ENCODE data around the gene PRELID2. TPM values are rescaled to one million over a fixed set of nuclear protein-coding genes. Genes with fewer than 3 reads are reported as not detected.

PRELID2 gene
- total RNA-seq, 2 experiments from 2014 or later: 3.3 to 4.4 TPM

- H3K4me3 Mint-ChIP-seq: no peak overlapping the region
- H3K27me3 Mint-ChIP-seq: peaks cover 15% of the 10 kb centered on the region
- ATAC-seq (ENCODE audit: low read depth) (no peak), DNase-seq (no peak)
- POLR2A ChIA-PET: no interaction called here
- H3K36me3 Mint-ChIP-seq: no peaks in the 10 kb centered on the region
- H3K27ac Mint-ChIP-seq: no peak overlapping the region
- peaks cover under 1% of the 10 kb centered on the region for H3K4me1 Mint-ChIP-seq
- no peaks in the 10 kb centered on the region for H3K9me3 Mint-ChIP-seq
Measured at GRCh38 chr5:145830594-145830993, 4.5 kb downstream of the PRELID2 start.

- no peak for DNase-seq
- no peaks in the 10 kb centered on the region for H3K4me1 Mint-ChIP-seq
- H3K9me3 Mint-ChIP-seq: no peaks in the 10 kb centered on the region
- no peak overlapping the region for H3K27ac Mint-ChIP-seq
- no peak overlapping the region for H3K4me3 Mint-ChIP-seq
- H3K27me3 Mint-ChIP-seq: peaks cover 15% of the 10 kb centered on the region
- no peak for ATAC-seq (ENCODE audit: low read depth)
- H3K36me3 Mint-ChIP-seq: no peaks in the 10 kb centered on the region
- POLR2A ChIA-PET: no interaction called here
Measured at GRCh38 chr5:145829708-145830361, 5.3 kb downstream of the PRELID2 start.

- no peak for DNase-seq
- ATAC-seq (ENCODE audit: low read depth): no peak
- H3K27ac Mint-ChIP-seq: no peak overlapping the region
- H3K36me3 Mint-ChIP-seq: no peaks in the 10 kb centered on the region
- H3K9me3 Mint-ChIP-seq: no peaks in the 10 kb centered on the region
- no peaks in the 10 kb centered on the region for H3K4me1 Mint-ChIP-seq
- H3K4me3 Mint-ChIP-seq: no peak overlapping the region
- peaks cover 6% of the 10 kb centered on the region for H3K27me3 Mint-ChIP-seq
- POLR2A ChIA-PET: interaction anchor here (1.3 kb wide), 1 partner anchor 145 kb away, joined by 3 read pairs; no protein-coding TSS in a partner anchor
Measured at GRCh38 chr5:145826895-145827674, 8.1 kb downstream of the PRELID2 start.

GRCh38 chr5:145825751-145826180 is 9.4 kb downstream of the PRELID2 start:
- no peaks in the 10 kb centered on the region for H3K4me1 Mint-ChIP-seq
- H3K9me3 Mint-ChIP-seq: no peaks in the 10 kb centered on the region
- no peak for DNase-seq
- ATAC-seq (ENCODE audit: low read depth): no peak
- no peak overlapping the region for H3K4me3 Mint-ChIP-seq
- H3K36me3 Mint-ChIP-seq: no peaks in the 10 kb centered on the region
- H3K27ac Mint-ChIP-seq: no peak overlapping the region
- peaks cover 4% of the 10 kb centered on the region for H3K27me3 Mint-ChIP-seq
- POLR2A ChIA-PET: interaction anchor here (1.3 kb wide), 1 partner anchor 144 kb away, joined by 3 read pairs; no protein-coding TSS in a partner anchor

- no peaks in the 10 kb centered on the region for H3K4me1 Mint-ChIP-seq
- H3K9me3 Mint-ChIP-seq: no peaks in the 10 kb centered on the region
- no peaks in the 10 kb centered on the region for H3K36me3 Mint-ChIP-seq
- no peak overlapping the region for H3K4me3 Mint-ChIP-seq
- no peak for ATAC-seq (ENCODE audit: low read depth)
- H3K27ac Mint-ChIP-seq: no peak overlapping the region
- no peak for DNase-seq
- peaks cover 2% of the 10 kb centered on the region for H3K27me3 Mint-ChIP-seq
- POLR2A ChIA-PET: no interaction called here
Measured at GRCh38 chr5:145824040-145824439, 11.1 kb downstream of the PRELID2 start.

GRCh38 chr5:145818604-145819003 is 16.5 kb downstream of the PRELID2 start:
- H3K4me3 Mint-ChIP-seq: no peak overlapping the region
- H3K27ac Mint-ChIP-seq: no peak overlapping the region
- no peaks in the 10 kb centered on the region for H3K9me3 Mint-ChIP-seq
- H3K4me1 Mint-ChIP-seq: no peaks in the 10 kb centered on the region
- POLR2A ChIA-PET: no interaction called here
- ATAC-seq (ENCODE audit: low read depth) (no peak), DNase-seq (no peak)
- peaks cover 3% of the 10 kb centered on the region for H3K27me3 Mint-ChIP-seq
- no peaks in the 10 kb centered on the region for H3K36me3 Mint-ChIP-seq

GRCh38 chr5:145812877-145813276 is 22.3 kb downstream of the PRELID2 start:
- DNase-seq (no peak), ATAC-seq (ENCODE audit: low read depth) (no peak)
- H3K4me3 Mint-ChIP-seq: no peak overlapping the region
- peaks cover 3% of the 10 kb centered on the region for H3K27me3 Mint-ChIP-seq
- POLR2A ChIA-PET: no interaction called here
- H3K9me3 Mint-ChIP-seq: no peaks in the 10 kb centered on the region
- H3K27ac Mint-ChIP-seq: no peak overlapping the region
- H3K36me3 Mint-ChIP-seq: no peaks in the 10 kb centered on the region
- no peaks in the 10 kb centered on the region for H3K4me1 Mint-ChIP-seq

- H3K27me3 Mint-ChIP-seq: peaks cover 3% of the 10 kb centered on the region
- ATAC-seq (ENCODE audit: low read depth): no peak
- no peaks in the 10 kb centered on the region for H3K36me3 Mint-ChIP-seq
- H3K9me3 Mint-ChIP-seq: no peaks in the 10 kb centered on the region
- H3K27ac Mint-ChIP-seq: no peak overlapping the region
- no peak overlapping the region for H3K4me3 Mint-ChIP-seq
- no peaks in the 10 kb centered on the region for H3K4me1 Mint-ChIP-seq
- POLR2A ChIA-PET: no interaction called here
- DNase-seq: no peak
Measured at GRCh38 chr5:145811834-145812625, 23.1 kb downstream of the PRELID2 start.

- H3K9me3 Mint-ChIP-seq: no peaks in the 10 kb centered on the region
- no peaks in the 10 kb centered on the region for H3K4me1 Mint-ChIP-seq
- POLR2A ChIA-PET: no interaction called here
- H3K27me3 Mint-ChIP-seq: no peaks in the 10 kb centered on the region
- ATAC-seq (ENCODE audit: low read depth): no peak
- H3K36me3 Mint-ChIP-seq: no peaks in the 10 kb centered on the region
- H3K27ac Mint-ChIP-seq: no peak overlapping the region
- DNase-seq: no peak
- no peak overlapping the region for H3K4me3 Mint-ChIP-seq
Measured at GRCh38 chr5:145806923-145807322, 28.2 kb downstream of the PRELID2 start.

GRCh38 chr5:145805819-145806218 is 29.3 kb downstream of the PRELID2 start:
- no peak overlapping the region for H3K27ac Mint-ChIP-seq
- no peaks in the 10 kb centered on the region for H3K4me1 Mint-ChIP-seq
- H3K9me3 Mint-ChIP-seq: no peaks in the 10 kb centered on the region
- DNase-seq: no peak
- ATAC-seq (ENCODE audit: low read depth): no peak
- H3K36me3 Mint-ChIP-seq: no peaks in the 10 kb centered on the region
- no peak overlapping the region for H3K4me3 Mint-ChIP-seq
- no peaks in the 10 kb centered on the region for H3K27me3 Mint-ChIP-seq
- POLR2A ChIA-PET: no interaction called here

- H3K27ac Mint-ChIP-seq: no peak overlapping the region
- no peaks in the 10 kb centered on the region for H3K36me3 Mint-ChIP-seq
Measured at GRCh38 chr5:145804701-145805100, 30.4 kb downstream of the PRELID2 start.

GRCh38 chr5:145803112-145804004 is 31.8 kb downstream of the PRELID2 start:
- DNase-seq: no peak
- no peaks in the 10 kb centered on the region for H3K36me3 Mint-ChIP-seq
- no peak overlapping the region for H3K4me3 Mint-ChIP-seq
- H3K27ac Mint-ChIP-seq: no peak overlapping the region
- no peak for ATAC-seq (ENCODE audit: low read depth)
- H3K9me3 Mint-ChIP-seq: no peaks in the 10 kb centered on the region
- H3K4me1 Mint-ChIP-seq: no peaks in the 10 kb centered on the region
- POLR2A ChIA-PET: no interaction called here
- no peaks in the 10 kb centered on the region for H3K27me3 Mint-ChIP-seq

More at GRCh38 chr5:145804701-145805100, 30.4 kb downstream of the PRELID2 start:
- DNase-seq (no peak), ATAC-seq (ENCODE audit: low read depth) (no peak)
- POLR2A ChIA-PET: no interaction called here
- H3K27me3 Mint-ChIP-seq: no peaks in the 10 kb centered on the region
- no peaks in the 10 kb centered on the region for H3K4me1 Mint-ChIP-seq
- no peak overlapping the region for H3K4me3 Mint-ChIP-seq
- no peaks in the 10 kb centered on the region for H3K9me3 Mint-ChIP-seq

- ATAC-seq (ENCODE audit: low read depth) (no peak), DNase-seq (no peak)
- Mint-ChIP-seq H3K4me1 (no peaks in the 10 kb centered on the region), H3K9me3 (no peaks in the 10 kb centered on the region), H3K27ac (no peak overlapping the region), H3K36me3 (no peaks in the 10 kb centered on the region), H3K27me3 (no peaks in the 10 kb centered on the region), H3K4me3 (no peak overlapping the region)
- POLR2A ChIA-PET: no interaction called here
Measured at GRCh38 chr5:145801195-145801594, 33.9 kb downstream of the PRELID2 start.

Measured in activated naive CD8-positive, alpha-beta T cell treated with anti-CD3 and anti-CD28 coated beads, Interleukin-2, amount 10 ng/mL, durations not matched to agents 7 days and 5 days (primary cell).